Breast epithelium (tissue), 4 donors: ENCODE measurements around the gene PFKFB2. TPM values are rescaled to one million over a fixed set of nuclear protein-coding genes. Genes with fewer than 3 reads are reported as not detected.

Experiments used
- DNase-seq, 2 donors: peaks; one replicate each; pipeline ENCODE4 v3.0.0-alpha.2; 2019; ENCODE audit warnings: low spot score in 2 of 2
- H3K27ac ChIP-seq, 2 donors: fragments of 200-600 bp; sonication (generic) in 1 of 2; one replicate each; pipeline ENCODE4 v1.5.1; 2016 to 2019; ENCODE audit warnings: mild to moderate bottlenecking in 1 of 2
- H3K27me3 ChIP-seq, 2 donors: fragments of 200-600 bp; sonication (generic) in 1 of 2; one replicate each; pipeline versions ENCODE4 v1.5.1 to v1.6.0; 2017 to 2019; ENCODE audit warnings: control low read depth in 1 of 2, mild to moderate bottlenecking in 1 of 2
- H3K36me3 ChIP-seq: fragments of 200-600 bp; one replicate; pipeline ENCODE4 v1.5.1; 2019
- H3K4me1 ChIP-seq, 2 donors: fragments of 200-600 bp; sonication (generic); one replicate each; pipeline ENCODE4 v1.5.1; 2016 to 2019; ENCODE audit warnings: control low read depth in 1 of 2
- H3K4me3 ChIP-seq, 3 donors: fragments of 200-600 bp; sonication (generic); 1 replicate in 2 of 3; 2 replicates in 1 of 3; pipeline ENCODE4 v1.5.1; 2016 to 2019; ENCODE audit warnings: mild to moderate bottlenecking in 3 of 3, moderate library complexity in 2 of 3
- H3K9me3 ChIP-seq, 2 donors: fragments of 200-600 bp; sonication (generic) in 1 of 2; one replicate each; pipeline ENCODE4 v1.5.1; 2016 to 2019; ENCODE audit warnings: control low read depth in 1 of 2
- POLR2A ChIP-seq: fragments of 450-650 bp; IDR thresholded peaks from one replicate; pipeline ENCODE4 v1.6.1; 2016; ENCODE audit warnings: antibody characterized with exemption, mild to moderate bottlenecking, moderate library complexity
- POLR2AphosphoS5 ChIP-seq, 3 donors: sonication (generic); formaldehyde crosslinking; IDR thresholded peaks; one replicate each; pipeline ENCODE4 v1.6.1; 2017; ENCODE audit warnings: antibody characterized with exemption in 3 of 3
- intact Hi-C: fragments of 100-400 bp; cut with DNase I; formaldehyde crosslinking; loops from one replicate; pipeline ENCODE4 v1.15.1; 2023; ENCODE audit warnings: low total_unique reads
- total RNA-seq, 3 donors: library from RNA; depleted of rRNA; stranded (reverse); fragments of >200 nt; gene quantifications; one replicate each; pipeline ENCODE4 v1.1.0, GENCODE V29; 2016
- TF ChIP-seq, protein P1 (sequence below), 3 donors: fragments of 450-650 bp; IDR thresholded peaks; one replicate each; pipeline ENCODE4 v1.5.1; 2016 to 2017; ENCODE audit warnings: antibody characterized with exemption in 3 of 3, mild to moderate bottlenecking in 3 of 3, moderate library complexity in 3 of 3

Gene PFKFB2
- total RNA-seq, 3 donors from 2014 or later, result 7.5 to 13.2 (median 8.2) TPM

DNA sequence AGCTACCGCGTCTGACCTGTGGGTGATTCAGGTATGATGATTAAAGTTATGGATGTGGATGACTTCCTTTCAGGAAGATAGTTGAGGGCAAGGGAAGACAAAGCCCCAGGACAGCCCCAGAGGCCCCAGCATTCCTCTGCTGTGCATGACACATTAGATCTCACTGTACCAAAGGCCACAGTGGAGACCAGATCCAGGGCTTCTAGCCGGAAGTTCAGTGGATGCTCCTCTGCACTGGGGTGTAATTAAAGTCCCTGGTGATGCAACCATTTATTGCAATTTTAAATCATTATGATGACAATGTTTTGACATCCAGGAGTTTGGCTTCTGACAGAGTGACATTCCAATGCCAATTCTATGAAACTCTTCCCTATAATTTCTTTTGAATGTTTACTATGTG, 55.9 kb downstream of the PFKFB2 start:
- no peak for DNase-seq
- Histone ChIP-seq H3K4me3 (no peak overlapping the region), H3K27ac (no peak overlapping the region), H3K9me3 (no peaks in the 10 kb centered on the region), H3K4me1 (no peaks in the 10 kb centered on the region), H3K36me3 (no peaks in the 10 kb centered on the region), H3K27me3 (no peaks in the 10 kb centered on the region)
- intact Hi-C loops, result no loop called here
- no peak for TF ChIP-seq POLR2AphosphoS5 (IDR thresholded peaks at IDR 0.05)
- TF ChIP-seq, protein P1, sequence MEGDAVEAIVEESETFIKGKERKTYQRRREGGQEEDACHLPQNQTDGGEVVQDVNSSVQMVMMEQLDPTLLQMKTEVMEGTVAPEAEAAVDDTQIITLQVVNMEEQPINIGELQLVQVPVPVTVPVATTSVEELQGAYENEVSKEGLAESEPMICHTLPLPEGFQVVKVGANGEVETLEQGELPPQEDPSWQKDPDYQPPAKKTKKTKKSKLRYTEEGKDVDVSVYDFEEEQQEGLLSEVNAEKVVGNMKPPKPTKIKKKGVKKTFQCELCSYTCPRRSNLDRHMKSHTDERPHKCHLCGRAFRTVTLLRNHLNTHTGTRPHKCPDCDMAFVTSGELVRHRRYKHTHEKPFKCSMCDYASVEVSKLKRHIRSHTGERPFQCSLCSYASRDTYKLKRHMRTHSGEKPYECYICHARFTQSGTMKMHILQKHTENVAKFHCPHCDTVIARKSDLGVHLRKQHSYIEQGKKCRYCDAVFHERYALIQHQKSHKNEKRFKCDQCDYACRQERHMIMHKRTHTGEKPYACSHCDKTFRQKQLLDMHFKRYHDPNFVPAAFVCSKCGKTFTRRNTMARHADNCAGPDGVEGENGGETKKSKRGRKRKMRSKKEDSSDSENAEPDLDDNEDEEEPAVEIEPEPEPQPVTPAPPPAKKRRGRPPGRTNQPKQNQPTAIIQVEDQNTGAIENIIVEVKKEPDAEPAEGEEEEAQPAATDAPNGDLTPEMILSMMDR (IDR thresholded peaks at IDR 0.05), result no peak
- no peak for TF ChIP-seq POLR2A

DNA sequence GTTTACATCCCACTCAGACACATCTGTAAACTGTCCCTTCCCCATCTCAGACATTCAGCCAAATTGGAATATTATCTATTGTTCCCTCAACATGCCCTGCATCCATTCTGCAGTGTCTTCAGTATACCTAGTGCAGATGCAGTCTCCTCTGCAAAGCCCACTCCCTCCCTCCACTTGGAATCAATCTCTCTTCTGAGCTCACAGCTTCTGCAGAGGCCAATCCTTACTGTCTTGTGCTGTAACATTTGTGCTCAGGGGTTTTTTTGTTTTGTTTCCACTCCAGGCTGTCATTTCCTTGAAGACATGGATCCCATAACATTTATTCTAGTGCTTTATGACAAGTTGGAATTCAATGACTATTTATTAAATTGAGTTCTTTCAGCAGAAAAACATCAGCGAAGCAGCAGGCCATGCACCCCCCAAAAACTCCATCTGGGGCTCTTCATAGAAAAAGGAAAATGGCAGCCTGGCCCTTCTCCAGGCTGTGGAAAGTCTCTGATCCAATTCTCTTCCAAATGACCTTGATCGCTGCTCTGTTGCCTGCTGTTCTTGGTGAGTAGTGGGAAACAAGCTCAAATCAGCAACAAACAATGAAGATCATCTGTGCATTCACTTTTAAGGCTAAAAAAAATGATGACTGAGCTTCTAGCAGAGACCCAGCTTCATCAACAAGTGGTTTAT, 59.7 kb downstream of the PFKFB2 start:
- H3K27me3 ChIP-seq, result no peaks in the 10 kb centered on the region
- intact Hi-C loops, result no loop called here
- no peak overlapping the region for H3K4me3 ChIP-seq
- H3K9me3 ChIP-seq, result no peaks in the 10 kb centered on the region
- H3K27ac ChIP-seq, result no peak overlapping the region
- DNase-seq, result no peak
- H3K4me1 ChIP-seq, result no peaks in the 10 kb centered on the region
- TF ChIP-seq POLR2A (no peak), POLR2AphosphoS5 (IDR thresholded peaks at IDR 0.05) (no peak)
- TF ChIP-seq, protein P1 (IDR thresholded peaks at IDR 0.05), result no peak
- H3K36me3 ChIP-seq, result no peaks in the 10 kb centered on the region

DNA sequence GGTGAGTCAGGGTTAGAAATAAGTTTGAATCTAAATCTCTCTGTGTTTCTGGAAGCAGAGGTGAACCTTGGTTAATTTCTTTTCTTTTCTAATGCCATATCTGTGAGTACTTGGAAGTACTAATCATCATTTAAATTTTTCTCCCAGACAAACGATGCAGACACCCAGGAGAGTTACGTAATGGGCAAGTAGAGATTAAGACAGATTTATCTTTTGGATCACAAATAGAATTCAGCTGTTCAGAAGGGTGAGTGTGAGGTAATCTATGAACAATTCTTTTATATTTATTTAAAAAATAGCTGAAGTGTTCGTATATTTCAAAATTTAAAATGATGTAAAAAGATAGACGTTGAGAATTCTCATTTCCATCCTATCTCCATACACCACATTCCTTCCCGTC, 62.2 kb downstream of the PFKFB2 start:
- intact Hi-C loops, result no loop called here
- Histone ChIP-seq H3K36me3 (no peaks in the 10 kb centered on the region), H3K4me3 (no peak overlapping the region), H3K9me3 (no peaks in the 10 kb centered on the region), H3K27me3 (no peaks in the 10 kb centered on the region), H3K4me1 (no peaks in the 10 kb centered on the region), H3K27ac (no peak overlapping the region)
- no peak for DNase-seq
- TF ChIP-seq, protein P1 (IDR thresholded peaks at IDR 0.05), result no peak
- TF ChIP-seq POLR2A, result no peak
- TF ChIP-seq POLR2AphosphoS5 (IDR thresholded peaks at IDR 0.05), result no peak

DNA sequence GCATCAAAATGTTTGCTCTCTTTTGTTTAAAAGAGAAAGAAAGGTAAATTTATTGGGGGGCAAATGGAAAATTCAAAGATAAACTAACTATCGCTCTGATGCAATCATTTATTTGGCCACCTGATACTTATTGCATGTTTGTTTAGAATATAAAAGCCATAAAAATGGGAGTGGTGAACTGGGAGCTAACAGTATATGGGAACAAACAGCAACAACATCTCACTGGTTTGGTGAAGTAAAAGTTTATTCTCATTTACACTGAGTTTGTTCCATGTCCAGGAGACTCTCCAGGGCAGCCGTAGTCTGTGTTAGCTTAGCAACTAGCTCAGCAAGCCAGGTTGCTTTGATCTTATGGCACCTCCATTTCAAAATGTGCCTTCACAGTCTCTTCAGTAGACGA, 71.3 kb downstream of the PFKFB2 start:
- TF ChIP-seq POLR2A (no peak), POLR2AphosphoS5 (IDR thresholded peaks at IDR 0.05) (no peak)
- TF ChIP-seq, protein P1 (IDR thresholded peaks at IDR 0.05), result no peak
- H3K4me3 ChIP-seq, result no peak overlapping the region
- intact Hi-C loops, result no loop called here
- H3K36me3 ChIP-seq, result no peaks in the 10 kb centered on the region
- H3K4me1 ChIP-seq, result no peaks in the 10 kb centered on the region
- H3K9me3 ChIP-seq, result peaks cover 4 to 13% of the 10 kb centered on the region in 2 donors
- H3K27me3 ChIP-seq, result no peaks in the 10 kb centered on the region
- no peak overlapping the region for H3K27ac ChIP-seq
- DNase-seq, result no peak

DNA sequence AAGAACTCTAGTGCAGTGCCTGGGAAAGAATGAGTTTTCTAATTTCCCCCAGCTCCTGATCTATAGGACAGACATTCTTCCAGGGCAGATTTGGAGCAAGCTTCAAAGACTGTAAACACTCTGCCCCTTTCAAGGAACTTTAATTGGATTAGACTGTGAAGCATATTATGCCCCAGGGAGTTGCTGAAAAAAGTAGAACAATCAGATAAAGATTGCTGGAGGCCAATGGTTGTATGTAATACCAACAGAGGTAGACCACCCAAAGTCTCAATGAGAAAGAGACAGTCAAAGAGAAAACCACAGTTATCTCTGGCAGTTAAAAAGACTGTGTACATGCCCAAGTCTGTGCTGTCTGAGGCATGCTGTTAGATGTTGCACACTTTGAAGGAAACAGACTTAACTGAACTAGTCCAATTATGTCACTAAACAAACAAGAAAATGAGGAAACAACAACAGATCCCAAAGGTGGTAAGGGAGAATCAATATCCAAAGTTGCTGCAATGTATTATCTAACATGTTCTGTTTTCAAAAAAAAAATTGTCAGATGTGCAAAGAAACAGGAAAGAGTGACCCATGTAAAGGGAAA, 75.4 kb downstream of the PFKFB2 start:
- no peaks in the 10 kb centered on the region for H3K36me3 ChIP-seq
- no peaks in the 10 kb centered on the region for H3K4me1 ChIP-seq
- peaks cover 13 to 22% of the 10 kb centered on the region in 2 donors for H3K9me3 ChIP-seq
- no peak for DNase-seq
- H3K27me3 ChIP-seq, result no peaks in the 10 kb centered on the region
- TF ChIP-seq, protein P1 (IDR thresholded peaks at IDR 0.05), result no peak
- TF ChIP-seq POLR2A (no peak), POLR2AphosphoS5 (IDR thresholded peaks at IDR 0.05) (no peak)
- H3K4me3 ChIP-seq, result no peak overlapping the region
- H3K27ac ChIP-seq, result no peak overlapping the region
- intact Hi-C loops, result no loop called here
